ENCODE data around the gene EIF4E1B. TPM values are rescaled to one million over a fixed set of nuclear protein-coding genes. Genes with fewer than 3 reads are reported as not detected.

The EIF4E1B gene
- total RNA-seq, 1 donor from 2014 or later, result not detected

GRCh38 chr5:176647030-176647842 lies 16.8 kb downstream of the EIF4E1B start, which contains the start of gene TSPAN17:
TSS of gene TSPAN17 (plus strand) at chr5:176647484. CDS start at chr5:176647616, 132 bp downstream.
- intact Hi-C loops (cut with micrococcal nuclease), result loop anchor here (1.0 to 5.0 kb wide), 14 partner anchors 17 to 1505 kb away; partner anchors contain the start of genes CLTB, EIF4E1B, FAF2 and FGFR4

GRCh38 chr5:176647843-176648473 lies 17.5 kb downstream of the EIF4E1B start:
- no peak for DNase-seq (ENCODE audit: low spot score)

More at GRCh38 chr5:176647030-176647842, 16.8 kb downstream of the EIF4E1B start, which contains the start of gene TSPAN17:
- H3K9me3 Mint-ChIP-seq, result no peaks in the 10 kb centered on the region
- peak within 1 kb of the TSS; percentile 88 for H3K4me3 Mint-ChIP-seq
- peaks cover 49% of the 10 kb centered on the region for H3K4me1 Mint-ChIP-seq (ENCODE audit: low read depth)
- peaks cover 13% of the 10 kb centered on the region for H3K36me3 Mint-ChIP-seq (ENCODE audit: low read depth)
- peak; percentile 99 for DNase-seq (ENCODE audit: low spot score)
- no peaks in the 10 kb centered on the region for H3K27me3 Mint-ChIP-seq (ENCODE audit: insufficient read depth)
- H3K27ac Mint-ChIP-seq, result peak within 1 kb of the TSS; percentile 93

GRCh38 chr5:176648474-176649194 lies 18.2 kb downstream of the EIF4E1B start:
- no peak for DNase-seq (ENCODE audit: low spot score)
- Mint-ChIP-seq H3K36me3 (ENCODE audit: low read depth) (peaks cover 21% of the 10 kb centered on the region), H3K9me3 (no peaks in the 10 kb centered on the region), H3K27me3 (ENCODE audit: insufficient read depth) (peaks cover 2% of the 10 kb centered on the region), H3K4me1 (ENCODE audit: low read depth) (peaks cover 63% of the 10 kb centered on the region), H3K4me3 (peak overlapping the region; percentile 86), H3K27ac (peak overlapping the region; percentile 65)
- intact Hi-C loops (cut with micrococcal nuclease), result loop anchor here (5.0 kb wide), 2 partner anchors 231 to 1504 kb away; partner anchors contain the start of genes CLTB and NHP2

More at GRCh38 chr5:176647843-176648473, 17.5 kb downstream of the EIF4E1B start:
- H3K9me3 Mint-ChIP-seq, result no peaks in the 10 kb centered on the region
- H3K27me3 Mint-ChIP-seq (ENCODE audit: insufficient read depth), result no peaks in the 10 kb centered on the region
- H3K4me1 Mint-ChIP-seq (ENCODE audit: low read depth), result peaks cover 56% of the 10 kb centered on the region
- peak overlapping the region; percentile 48 for H3K27ac Mint-ChIP-seq
- intact Hi-C loops (cut with micrococcal nuclease), result loop anchor here (1.0 to 5.0 kb wide), 14 partner anchors 18 to 1504 kb away; partner anchors contain the start of genes CLTB, EIF4E1B, FAF2 and FGFR4
- H3K36me3 Mint-ChIP-seq (ENCODE audit: low read depth), result peaks cover 15% of the 10 kb centered on the region
- H3K4me3 Mint-ChIP-seq, result peak overlapping the region; percentile 86

GRCh38 chr5:176650354-176650884 lies 19.9 kb downstream of the EIF4E1B start:
- H3K36me3 Mint-ChIP-seq (ENCODE audit: low read depth), result peaks cover 26% of the 10 kb centered on the region

GRCh38 chr5:176651472-176651980 lies 21.1 kb downstream of the EIF4E1B start:
- peaks cover 60% of the 10 kb centered on the region for H3K4me1 Mint-ChIP-seq (ENCODE audit: low read depth)
- DNase-seq (ENCODE audit: low spot score), result no peak
- no peak overlapping the region for H3K27ac Mint-ChIP-seq
- no peak overlapping the region for H3K4me3 Mint-ChIP-seq
- peaks cover 2% of the 10 kb centered on the region for H3K27me3 Mint-ChIP-seq (ENCODE audit: insufficient read depth)
- H3K9me3 Mint-ChIP-seq, result no peaks in the 10 kb centered on the region
- intact Hi-C loops (cut with micrococcal nuclease), result no loop called here
- peaks cover 29% of the 10 kb centered on the region for H3K36me3 Mint-ChIP-seq (ENCODE audit: low read depth)

More at GRCh38 chr5:176650354-176650884, 19.9 kb downstream of the EIF4E1B start:
- no peak for DNase-seq (ENCODE audit: low spot score)
- Mint-ChIP-seq H3K4me1 (ENCODE audit: low read depth) (peaks cover 67% of the 10 kb centered on the region), H3K9me3 (no peaks in the 10 kb centered on the region), H3K27me3 (ENCODE audit: insufficient read depth) (peaks cover 2% of the 10 kb centered on the region), H3K27ac (no peak overlapping the region), H3K4me3 (no peak overlapping the region)
- intact Hi-C loops (cut with micrococcal nuclease), result no loop called here

- H3K4me1 Mint-ChIP-seq (ENCODE audit: low read depth), result peaks cover 54% of the 10 kb centered on the region
- intact Hi-C loops (cut with micrococcal nuclease), result no loop called here
- no peaks in the 10 kb centered on the region for H3K9me3 Mint-ChIP-seq
Measured at GRCh38 chr5:176652136-176652535, 21.7 kb downstream of the EIF4E1B start.

GRCh38 chr5:176653401-176654385 lies 23.2 kb downstream of the EIF4E1B start:
- peak overlapping the region; percentile 90 for H3K27ac Mint-ChIP-seq
- H3K9me3 Mint-ChIP-seq, result no peaks in the 10 kb centered on the region
- peak; percentile 44 for DNase-seq (ENCODE audit: low spot score)
- H3K4me3 Mint-ChIP-seq, result peak overlapping the region; percentile 50
- intact Hi-C loops (cut with micrococcal nuclease), result loop anchor here (1.0 kb wide), 1 partner anchor 248 kb away; no protein-coding TSS in a partner anchor
- peaks cover 31% of the 10 kb centered on the region for H3K36me3 Mint-ChIP-seq (ENCODE audit: low read depth)
- H3K27me3 Mint-ChIP-seq (ENCODE audit: insufficient read depth), result peaks cover 2% of the 10 kb centered on the region
- peaks cover 58% of the 10 kb centered on the region for H3K4me1 Mint-ChIP-seq (ENCODE audit: low read depth)

More at GRCh38 chr5:176652136-176652535, 21.7 kb downstream of the EIF4E1B start:
- Mint-ChIP-seq H3K36me3 (ENCODE audit: low read depth) (peaks cover 29% of the 10 kb centered on the region), H3K4me3 (no peak overlapping the region), H3K27ac (no peak overlapping the region), H3K27me3 (ENCODE audit: insufficient read depth) (peaks cover 2% of the 10 kb centered on the region)
- DNase-seq (ENCODE audit: low spot score), result no peak

- Mint-ChIP-seq H3K9me3 (no peaks in the 10 kb centered on the region), H3K4me1 (ENCODE audit: low read depth) (peaks cover 60% of the 10 kb centered on the region), H3K27ac (no peak overlapping the region), H3K27me3 (ENCODE audit: insufficient read depth) (peaks cover 2% of the 10 kb centered on the region), H3K36me3 (ENCODE audit: low read depth) (peaks cover 27% of the 10 kb centered on the region), H3K4me3 (no peak overlapping the region)
- intact Hi-C loops (cut with micrococcal nuclease), result no loop called here
- no peak for DNase-seq (ENCODE audit: low spot score)
Measured at GRCh38 chr5:176654856-176655255, 24.4 kb downstream of the EIF4E1B start.

- Mint-ChIP-seq H3K4me3 (no peak overlapping the region), H3K36me3 (ENCODE audit: low read depth) (peaks cover 19% of the 10 kb centered on the region), H3K9me3 (no peaks in the 10 kb centered on the region), H3K27ac (peak overlapping the region; percentile 15), H3K4me1 (ENCODE audit: low read depth) (peaks cover 57% of the 10 kb centered on the region), H3K27me3 (ENCODE audit: insufficient read depth) (peaks cover 2% of the 10 kb centered on the region)
- intact Hi-C loops (cut with micrococcal nuclease), result no loop called here
- no peak for DNase-seq (ENCODE audit: low spot score)
Measured at GRCh38 chr5:176656467-176656990, 26.1 kb downstream of the EIF4E1B start.

- intact Hi-C loops (cut with micrococcal nuclease), result loop anchor here (1.0 to 2.0 kb wide), 3 partner anchors 301 to 454 kb away; partner anchors contain the start of gene ZNF346
- peaks cover 17% of the 10 kb centered on the region for H3K36me3 Mint-ChIP-seq (ENCODE audit: low read depth)
- H3K4me3 Mint-ChIP-seq, result peak overlapping the region; percentile 54
- H3K27ac Mint-ChIP-seq, result no peak overlapping the region
- peak; percentile 53 for DNase-seq (ENCODE audit: low spot score)
- H3K27me3 Mint-ChIP-seq (ENCODE audit: insufficient read depth), result peaks cover 2% of the 10 kb centered on the region
- H3K9me3 Mint-ChIP-seq, result no peaks in the 10 kb centered on the region
- peaks cover 41% of the 10 kb centered on the region for H3K4me1 Mint-ChIP-seq (ENCODE audit: low read depth)
Measured at GRCh38 chr5:176658007-176658599, 27.6 kb downstream of the EIF4E1B start.
